Effector CD4-positive, alpha-beta T cell (primary cell): ENCODE results near the gene PAPPA2.
"Not testable (repeated sequence)": the region's sequence is repeated elsewhere in the genome, so short reads cannot be mapped to it uniquely, and the experiment has no call there.

Source experiments
- DNase-seq: peaks from one replicate; pipeline ENCODE4 v3.0.0-alpha.2; 2020

PAPPA2 gene

GRCh38 chr1:176699821-176700220, 236.8 kb downstream of the PAPPA2 start:
- DNase-seq: no peak

DNA sequence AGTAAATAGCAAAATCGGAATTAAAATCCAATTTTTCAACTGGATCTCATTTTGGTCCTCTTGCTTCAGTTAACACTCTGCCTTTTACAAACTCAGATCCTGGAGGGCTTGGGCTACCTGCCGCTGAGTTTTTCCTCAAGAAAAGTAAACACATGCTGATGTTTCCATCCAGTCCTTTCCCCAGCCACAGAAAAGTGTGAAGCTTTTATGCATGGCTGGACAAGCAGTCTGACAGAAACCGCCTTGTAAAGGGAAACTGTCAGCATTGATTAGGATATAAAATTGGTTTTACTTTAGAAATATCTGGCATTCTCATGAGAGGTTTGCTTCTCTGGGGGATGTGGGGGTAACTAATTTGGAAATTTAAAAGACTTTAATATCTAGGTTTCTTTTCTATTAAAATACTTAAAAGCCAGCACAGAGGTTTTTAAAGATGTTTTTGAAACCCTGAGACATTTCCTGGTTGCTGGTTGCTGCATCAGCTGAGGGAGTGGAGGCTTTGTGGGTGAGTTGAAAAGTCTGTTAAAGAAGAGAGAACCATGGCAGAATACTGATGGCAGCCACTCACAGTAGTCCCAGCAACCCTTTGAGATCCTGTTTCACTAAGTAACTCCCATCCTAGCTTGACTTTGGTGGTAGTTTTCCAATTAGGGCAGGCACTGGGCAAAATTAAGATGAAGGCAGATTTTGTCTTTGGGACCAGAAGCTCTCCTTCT, 238.3 kb downstream of the PAPPA2 start:
- no peak for DNase-seq

DNA sequence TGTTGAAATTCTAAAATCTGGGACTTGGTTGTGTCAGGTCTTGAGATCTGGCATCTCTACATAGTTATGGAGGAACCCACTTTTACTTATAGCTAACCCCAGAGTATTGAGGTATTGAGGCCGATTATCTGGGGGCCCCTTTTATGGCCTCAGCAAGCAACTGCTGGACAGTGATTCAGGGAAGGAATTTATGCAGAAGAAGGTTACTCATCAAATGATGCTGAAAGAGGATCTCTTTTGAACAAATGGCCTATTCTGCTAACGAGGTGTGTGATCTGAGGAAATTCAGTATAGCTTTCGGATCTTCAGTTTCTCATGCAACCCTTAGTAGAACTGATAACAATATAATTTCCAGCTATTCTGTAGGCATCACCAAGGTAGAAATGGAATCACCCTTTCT, 239.9 kb downstream of the PAPPA2 start:
- DNase-seq: no peak

DNA sequence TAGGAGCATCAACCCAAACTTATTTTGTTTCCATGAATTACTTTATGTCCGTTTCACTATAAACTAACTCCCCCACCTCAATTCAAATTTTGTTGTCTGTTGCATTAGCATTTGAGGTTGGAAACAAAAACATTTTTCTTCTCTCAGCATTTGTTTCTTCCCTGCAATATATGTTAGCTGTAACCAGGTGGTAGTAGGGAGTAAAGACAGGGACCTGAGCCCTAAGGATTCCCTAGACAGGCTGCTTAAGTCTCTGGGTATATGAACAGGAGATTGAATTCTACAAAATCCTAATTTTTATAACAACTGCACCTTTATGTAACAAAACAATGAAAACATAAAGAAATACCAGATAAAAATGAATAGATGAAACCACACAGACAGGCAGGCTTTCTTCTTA, 242.6 kb downstream of the PAPPA2 start:
- no peak for DNase-seq

- DNase-seq: no peak
Measured at GRCh38 chr1:176717066-176717750, 254.2 kb downstream of the PAPPA2 start.

DNA sequence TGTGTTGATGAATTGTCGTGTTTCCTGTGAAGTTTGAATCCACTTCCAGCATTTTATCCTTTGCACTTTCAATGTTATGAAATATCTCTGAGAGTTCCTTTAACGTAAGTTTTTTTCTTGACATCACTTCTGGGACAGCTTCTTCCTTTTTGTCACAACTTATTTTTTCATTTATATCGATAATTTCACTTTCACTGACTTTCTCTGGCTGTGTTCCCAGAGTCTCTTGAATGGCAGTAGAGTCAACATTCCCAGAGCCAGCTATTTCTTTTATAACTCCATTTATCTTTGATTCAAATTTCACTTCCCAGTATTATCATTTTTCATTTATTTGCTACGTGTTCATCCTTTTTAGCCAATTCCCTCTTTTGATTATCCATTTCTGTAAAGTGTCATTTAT, 256.5 kb downstream of the PAPPA2 start:
- DNase-seq: no peak

DNA sequence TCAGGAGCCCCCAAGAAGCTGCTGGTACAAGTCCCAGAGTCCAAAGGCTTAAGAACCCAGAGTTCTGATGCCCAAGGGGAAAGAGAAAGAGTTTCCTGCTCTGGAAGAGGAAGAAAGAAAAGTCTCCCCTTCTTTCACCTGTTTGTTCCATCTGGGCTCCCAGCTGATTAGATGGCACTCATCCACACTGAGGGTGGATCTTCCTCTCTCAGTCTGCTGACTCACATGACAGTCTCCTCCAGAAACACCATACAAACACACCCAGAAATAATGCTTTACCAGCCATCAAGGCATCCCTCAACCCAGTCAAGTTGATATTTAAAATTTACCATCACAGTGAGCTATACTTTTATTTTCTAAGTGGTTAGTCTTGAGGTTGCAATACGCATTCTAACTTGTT, 257.9 kb downstream of the PAPPA2 start:
- DNase-seq: no peak

DNA sequence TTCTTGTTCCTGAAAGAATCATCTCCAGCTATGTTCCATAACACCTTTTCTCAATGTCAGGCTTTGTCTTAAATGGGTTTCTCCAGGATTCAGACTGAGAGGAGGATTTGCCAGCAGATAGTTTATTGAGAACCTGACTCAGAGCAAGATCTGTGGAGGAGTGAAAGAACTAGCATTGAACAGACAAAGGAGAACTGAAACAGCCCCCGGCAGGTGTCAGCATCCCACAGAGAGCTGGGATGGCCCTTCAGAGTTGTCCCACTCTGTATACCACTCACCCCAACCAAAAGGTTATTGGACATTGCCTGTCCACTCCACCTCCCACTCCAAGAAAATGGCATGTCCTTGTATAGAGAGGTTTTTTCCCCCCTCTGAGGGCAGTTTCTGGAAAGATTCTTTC, 270.7 kb downstream of the PAPPA2 start:
- no peak for DNase-seq

- no peak for DNase-seq
Measured at GRCh38 chr1:176735201-176735600, 272.2 kb downstream of the PAPPA2 start.

GRCh38 chr1:176736015-176736414, 273.0 kb downstream of the PAPPA2 start:
- no peak for DNase-seq

- DNase-seq: no peak
Measured at GRCh38 chr1:176741181-176741580, 278.2 kb downstream of the PAPPA2 start.

- DNase-seq: no peak
Measured at GRCh38 chr1:176742322-176742721, 279.3 kb downstream of the PAPPA2 start.

GRCh38 chr1:176744142-176744541, 281.2 kb downstream of the PAPPA2 start:
- DNase-seq: no peak

- no peak for DNase-seq
Measured at GRCh38 chr1:176745945-176746344, 283.0 kb downstream of the PAPPA2 start.

- no peak for DNase-seq
Measured at GRCh38 chr1:176752505-176752904, 289.5 kb downstream of the PAPPA2 start.

- DNase-seq: no peak
Measured at GRCh38 chr1:176754676-176755075, 291.7 kb downstream of the PAPPA2 start.

- not testable (repeated sequence) for DNase-seq
Measured at GRCh38 chr1:176756817-176757216, 293.8 kb downstream of the PAPPA2 start.

DNA sequence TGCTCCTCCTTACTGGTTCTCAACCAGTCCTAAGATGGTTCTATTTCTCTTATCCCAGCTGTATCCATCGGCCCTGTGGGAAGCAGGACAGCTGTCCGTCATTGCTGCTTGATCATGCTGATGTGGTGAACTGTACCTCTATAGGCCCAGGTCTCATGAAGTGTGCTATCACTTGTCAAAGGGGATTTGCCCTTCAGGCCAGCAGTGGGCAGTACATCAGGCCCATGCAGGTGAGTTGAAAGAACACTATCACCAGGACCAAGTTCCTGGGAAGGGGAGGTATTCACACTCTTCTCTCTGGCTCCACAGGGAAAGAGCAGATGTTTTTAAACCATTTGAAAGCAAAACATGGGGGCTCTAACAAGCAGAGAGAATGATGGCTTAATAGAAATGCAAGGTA, 302.6 kb downstream of the PAPPA2 start:
- DNase-seq: no peak

DNA sequence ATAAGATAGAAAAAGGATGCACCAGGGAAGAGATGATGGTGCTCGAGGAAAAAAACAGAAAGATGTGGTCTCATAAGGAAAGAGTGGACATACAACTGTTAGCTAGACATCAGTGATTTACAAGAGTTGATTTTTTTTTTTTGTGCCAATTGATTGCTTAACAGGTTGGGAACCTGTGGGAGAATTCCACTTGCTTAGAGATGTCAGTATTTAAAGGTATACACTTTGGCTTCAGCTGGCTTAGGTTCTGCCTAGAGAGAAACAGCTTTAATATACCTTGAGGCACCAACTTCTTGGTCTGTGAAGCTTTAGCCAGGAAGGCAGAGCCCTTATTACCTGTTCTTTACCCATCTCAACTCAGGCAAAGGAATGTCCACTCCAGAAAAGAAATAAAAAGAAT, 303.8 kb downstream of the PAPPA2 start:
- DNase-seq: no peak

DNA sequence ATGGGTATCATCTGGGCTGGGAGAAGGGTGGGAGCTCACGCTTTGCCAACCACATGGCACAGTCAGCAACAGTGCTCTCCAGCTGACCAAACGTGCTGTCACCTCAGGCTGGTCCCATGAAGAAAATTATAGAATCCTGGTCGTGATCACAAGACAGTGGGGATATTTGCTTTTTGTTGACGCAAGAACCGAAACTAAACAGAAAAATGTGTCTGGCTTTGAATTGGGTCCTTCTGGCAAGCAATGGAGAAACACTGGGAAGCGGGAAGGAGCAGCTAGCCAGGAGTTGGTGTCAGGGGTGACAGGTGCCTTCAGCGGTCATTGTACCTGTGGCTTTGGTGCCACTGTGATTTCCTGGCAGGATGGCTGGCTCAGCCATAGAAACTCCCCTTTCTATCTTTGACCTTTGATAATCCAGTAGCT, 304.8 kb downstream of the PAPPA2 start:
- DNase-seq: no peak

DNA sequence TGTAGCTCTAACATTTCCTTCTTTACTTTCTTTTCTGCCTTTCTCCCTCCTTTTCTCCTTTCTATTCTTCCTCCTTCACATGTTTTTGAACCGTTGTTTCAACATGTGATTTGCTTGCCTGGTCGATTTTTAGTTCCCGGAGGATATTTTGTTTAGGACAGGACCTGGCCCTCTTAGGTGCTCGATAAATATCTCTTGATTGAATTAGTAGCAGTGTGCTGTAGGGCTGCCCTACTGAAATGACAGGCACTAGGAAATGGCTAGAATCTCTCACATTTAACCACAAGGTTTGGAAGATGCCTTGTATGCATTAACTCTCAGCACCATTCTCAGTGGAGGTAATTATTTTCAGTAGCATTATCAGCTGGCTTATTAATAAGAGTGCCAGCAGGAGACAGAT, 305.6 kb downstream of the PAPPA2 start:
- DNase-seq: no peak

- no peak for DNase-seq
Measured at GRCh38 chr1:176770066-176770465, 307.1 kb downstream of the PAPPA2 start.

DNA sequence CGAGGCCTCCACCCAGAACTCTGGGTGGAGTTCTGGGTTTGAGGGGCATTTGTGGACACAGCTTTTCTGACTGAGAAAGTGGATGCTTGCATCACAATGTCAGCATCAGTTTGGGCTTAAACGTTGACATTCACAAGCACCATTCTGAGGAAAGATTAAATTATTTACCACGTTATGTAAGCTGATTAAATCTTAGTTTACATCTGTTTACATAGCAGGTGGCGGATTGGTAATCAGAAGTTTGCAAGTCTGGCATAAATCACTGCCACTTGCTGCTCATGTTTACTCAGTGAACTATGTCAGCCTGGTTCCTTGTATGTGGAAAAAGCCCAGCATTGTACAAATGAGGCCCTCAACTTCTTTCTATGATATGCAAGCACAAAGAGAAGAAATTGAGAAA, 310.1 kb downstream of the PAPPA2 start:
- DNase-seq: no peak

GRCh38 chr1:176774224-176774623, 311.2 kb downstream of the PAPPA2 start:
- no peak for DNase-seq

- no peak for DNase-seq
Measured at GRCh38 chr1:176775378-176775777, 312.4 kb downstream of the PAPPA2 start.
